Measurements from ENCODE around the gene LY6G6D. TPM values are rescaled to one million over a fixed set of nuclear protein-coding genes. Genes with fewer than 3 reads are reported as not detected.
A peak's percentile ranks its signal among the peaks of the same experiment; 100 is the strongest.

LY6G6D gene
- total RNA-seq, 1 donor = not detected

DNA sequence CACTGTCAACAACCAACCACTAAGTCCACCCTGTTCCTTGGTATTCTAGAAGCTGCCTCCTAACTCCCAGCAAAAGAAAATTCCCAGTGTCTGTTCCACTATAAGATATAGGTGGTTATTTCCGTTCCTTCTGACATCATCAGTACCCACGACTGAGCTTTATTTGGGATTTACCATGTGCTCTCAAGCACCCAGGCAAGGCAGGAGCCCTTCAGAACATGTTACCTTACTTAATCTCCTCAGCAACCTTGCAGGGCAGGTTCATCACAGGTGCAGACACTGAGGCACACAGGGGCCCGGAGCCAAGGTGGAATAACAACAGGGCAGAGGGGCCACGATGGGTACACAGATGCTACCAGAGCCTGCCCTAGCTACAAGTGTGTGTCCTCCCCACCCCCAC is 22.8 kb upstream of the LY6G6D start:
- TF ChIP-seq, protein P1, sequence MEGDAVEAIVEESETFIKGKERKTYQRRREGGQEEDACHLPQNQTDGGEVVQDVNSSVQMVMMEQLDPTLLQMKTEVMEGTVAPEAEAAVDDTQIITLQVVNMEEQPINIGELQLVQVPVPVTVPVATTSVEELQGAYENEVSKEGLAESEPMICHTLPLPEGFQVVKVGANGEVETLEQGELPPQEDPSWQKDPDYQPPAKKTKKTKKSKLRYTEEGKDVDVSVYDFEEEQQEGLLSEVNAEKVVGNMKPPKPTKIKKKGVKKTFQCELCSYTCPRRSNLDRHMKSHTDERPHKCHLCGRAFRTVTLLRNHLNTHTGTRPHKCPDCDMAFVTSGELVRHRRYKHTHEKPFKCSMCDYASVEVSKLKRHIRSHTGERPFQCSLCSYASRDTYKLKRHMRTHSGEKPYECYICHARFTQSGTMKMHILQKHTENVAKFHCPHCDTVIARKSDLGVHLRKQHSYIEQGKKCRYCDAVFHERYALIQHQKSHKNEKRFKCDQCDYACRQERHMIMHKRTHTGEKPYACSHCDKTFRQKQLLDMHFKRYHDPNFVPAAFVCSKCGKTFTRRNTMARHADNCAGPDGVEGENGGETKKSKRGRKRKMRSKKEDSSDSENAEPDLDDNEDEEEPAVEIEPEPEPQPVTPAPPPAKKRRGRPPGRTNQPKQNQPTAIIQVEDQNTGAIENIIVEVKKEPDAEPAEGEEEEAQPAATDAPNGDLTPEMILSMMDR (IDR thresholded peaks at IDR 0.05; ENCODE audit: insufficient read depth, low read length) = no peak
- DNase-seq (ENCODE audit: low read depth) = no peak
- H3K4me3 ChIP-seq (ENCODE audit: low read depth, low read length) = no peak overlapping the region

DNA sequence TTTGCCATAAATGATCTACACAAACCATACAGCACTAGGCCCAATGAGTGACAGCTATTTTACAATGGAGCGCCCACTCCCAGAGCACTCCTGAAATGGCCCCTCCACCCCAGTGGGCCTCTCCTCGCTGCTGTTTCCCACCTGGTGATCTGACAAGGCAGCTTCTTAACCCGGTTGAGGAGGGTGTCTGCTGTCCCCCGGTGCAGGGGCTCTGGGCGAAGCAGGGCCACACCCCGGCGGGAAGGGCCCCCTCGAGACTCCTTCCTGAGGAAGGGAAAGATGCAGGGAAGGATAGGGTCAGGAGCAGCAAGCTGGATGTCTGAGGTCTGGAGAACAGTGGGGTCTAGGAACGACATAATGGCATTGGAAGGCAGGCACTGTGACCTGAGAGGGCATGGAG is 22.3 kb upstream of the LY6G6D start:
- no peak for DNase-seq (ENCODE audit: low read depth)
- H3K4me3 ChIP-seq (ENCODE audit: low read depth, low read length) = no peak overlapping the region
- TF ChIP-seq, protein P1 (IDR thresholded peaks at IDR 0.05; ENCODE audit: insufficient read depth, low read length) = no peak

DNA sequence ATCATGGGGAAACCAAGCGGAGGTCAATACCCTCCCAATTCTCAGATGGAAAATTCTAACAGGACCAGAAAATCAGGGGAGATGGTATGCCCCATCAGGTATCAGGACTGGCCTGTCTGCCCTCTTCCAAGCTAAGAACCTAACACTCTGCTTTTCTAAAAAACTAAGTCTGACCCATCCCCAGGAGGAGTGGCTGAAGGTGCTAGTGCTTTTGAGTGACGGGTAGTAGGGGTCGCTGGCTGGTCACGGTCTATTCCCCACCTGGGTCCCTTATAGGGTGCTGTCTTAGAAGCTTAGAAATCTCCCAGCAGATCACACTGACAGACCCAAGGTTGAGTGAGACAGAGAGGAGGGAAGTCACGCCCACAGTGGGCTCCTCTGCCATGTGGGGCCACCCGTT is 21.6 kb upstream of the LY6G6D start:
- no peak overlapping the region for H3K4me3 ChIP-seq (ENCODE audit: low read depth, low read length)
- TF ChIP-seq, protein P1 (IDR thresholded peaks at IDR 0.05; ENCODE audit: insufficient read depth, low read length) = no peak
- no peak for DNase-seq (ENCODE audit: low read depth)

DNA sequence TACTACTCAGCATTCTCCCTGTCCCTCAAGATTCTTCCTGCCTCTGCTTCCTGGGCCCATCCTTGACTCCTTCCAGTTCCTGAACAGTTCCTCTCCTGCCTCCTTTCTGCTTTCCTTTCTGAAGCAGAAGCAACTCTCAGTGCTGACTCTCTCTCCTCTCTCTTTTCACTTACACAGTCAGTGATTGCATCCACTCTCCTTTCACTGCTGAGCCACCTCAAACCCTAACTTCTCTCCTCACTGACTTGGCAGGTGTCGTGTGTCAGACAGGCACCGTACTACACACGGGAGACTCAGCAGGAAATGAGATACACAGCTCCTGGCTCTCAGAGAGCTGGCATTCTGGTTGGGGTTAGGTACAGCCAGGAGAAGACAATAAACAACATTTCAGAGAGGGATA is 17.6 kb upstream of the LY6G6D start:
- no peak for DNase-seq (ENCODE audit: low read depth)
- H3K4me3 ChIP-seq (ENCODE audit: low read depth, low read length) = no peak overlapping the region
- TF ChIP-seq, protein P1 (IDR thresholded peaks at IDR 0.05; ENCODE audit: insufficient read depth, low read length) = no peak

DNA sequence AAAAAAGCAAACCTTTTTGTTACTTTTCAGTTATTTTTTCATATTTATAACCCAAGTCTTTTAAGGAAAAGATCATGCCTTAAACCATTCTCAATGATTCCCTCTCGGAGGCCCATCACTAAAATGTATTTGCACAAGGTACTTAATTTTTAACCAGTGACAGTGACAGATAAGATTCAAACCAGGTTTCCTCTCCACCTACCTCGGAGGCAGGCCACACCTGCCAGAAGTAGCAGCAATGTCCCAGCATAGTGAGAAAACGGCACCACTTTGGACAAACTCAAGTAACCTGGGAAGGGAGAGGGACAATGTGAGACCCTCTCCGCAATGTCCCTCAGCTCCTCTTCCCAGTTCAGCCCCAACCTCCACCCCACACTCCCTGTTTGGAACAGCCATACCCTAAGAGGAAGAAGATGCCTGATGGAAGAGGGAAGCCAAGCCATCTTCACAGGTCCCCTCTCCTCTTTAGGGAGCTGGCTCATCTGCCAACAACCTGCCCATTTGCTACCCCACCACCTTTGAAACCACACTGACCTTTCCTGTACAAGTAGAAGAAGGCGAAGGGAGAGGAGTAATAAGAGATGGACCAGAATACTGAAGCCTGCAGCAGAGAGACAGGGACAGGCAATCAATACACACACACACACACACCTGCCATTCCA is 14.3 kb upstream of the LY6G6D start:
- DNase-seq (ENCODE audit: low read depth) = no peak
- H3K4me3 ChIP-seq (ENCODE audit: low read depth, low read length) = no peak overlapping the region
- TF ChIP-seq, protein P1 (IDR thresholded peaks at IDR 0.05; ENCODE audit: insufficient read depth, low read length) = no peak

DNA sequence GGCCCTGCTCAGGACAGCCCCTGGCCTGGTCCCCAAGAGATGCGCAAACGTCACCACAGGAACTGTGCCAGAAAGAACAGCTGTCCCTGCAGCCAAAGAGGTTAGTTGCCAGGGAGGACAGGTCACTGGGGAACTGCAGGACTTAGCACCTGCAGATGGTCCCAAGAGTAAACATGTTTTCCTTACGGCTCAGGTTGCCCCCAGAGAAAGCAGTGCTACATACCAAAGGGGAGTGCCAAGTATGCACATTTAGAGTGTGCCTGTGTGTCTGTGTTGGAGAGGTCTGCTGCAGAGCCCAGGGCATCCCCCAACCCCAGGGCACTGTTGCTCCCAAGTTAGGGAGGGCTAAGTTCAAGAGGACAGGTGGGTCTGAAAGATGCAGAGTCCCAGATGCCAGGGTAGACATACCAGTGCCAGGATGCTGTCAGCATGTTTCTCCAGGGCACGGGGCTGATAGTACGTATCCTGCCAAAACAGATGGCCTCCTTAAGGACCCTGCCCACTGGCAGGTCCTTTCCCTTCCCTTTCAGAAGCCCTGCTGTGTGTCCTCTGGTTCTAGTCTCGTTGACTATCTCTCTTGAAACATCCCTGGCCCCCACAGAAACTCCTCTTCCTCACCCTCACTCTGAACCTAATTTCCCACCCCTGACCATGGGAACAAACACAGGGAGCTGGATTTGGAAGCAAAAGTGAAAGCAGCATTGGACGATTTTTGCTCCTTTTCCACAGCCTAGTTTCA is 13.3 kb upstream of the LY6G6D start:
- TF ChIP-seq, protein P1 (IDR thresholded peaks at IDR 0.05; ENCODE audit: insufficient read depth, low read length) = no peak
- peak overlapping the region; percentile 98 for H3K4me3 ChIP-seq (ENCODE audit: low read depth, low read length)
- DNase-seq (ENCODE audit: low read depth) = peak; percentile 49

Data from fibroblast of the aortic adventitia (primary cell).